OCI-LY1 (cell line): ENCODE data around the gene TINAGL1.

Experiments
- CTCF ChIP-seq: fragments of 200-600 bp; sonication (generic), shearing (Covaris generic); IDR thresholded peaks from 2 replicates; pipeline ENCODE4 v1.5.1; 2017; ENCODE audit warnings: mild to moderate bottlenecking, antibody characterized with exemption, low read length, moderate library complexity, mixed read lengths
- EZH2 ChIP-seq: fragments of 200-600 bp; sonication (generic), shearing (Covaris generic); IDR thresholded peaks from 2 replicates; pipeline ENCODE4 v1.8.0; 2017; ENCODE audit warnings: borderline replicate concordance, mixed run types, mild to moderate bottlenecking, antibody characterized with exemption, low read length, moderate library complexity, mixed read lengths

- no peak for TF ChIP-seq CTCF
- no peak for TF ChIP-seq EZH2
These were observed 44.1 kb upstream of the TINAGL1 start for GRCh38 chr1:31532173-31532572.
